PFSK-1 (cell line): Measurements from ENCODE around the gene MISP.

Source experiments
- POLR2AphosphoS5 ChIP-seq: IDR thresholded peaks from 2 replicates; pipeline ENCODE4 v1.6.1; 2012; ENCODE audit warnings: low read depth, mild to moderate bottlenecking, control low read depth, low read length, moderate library complexity
- SIN3A ChIP-seq: IDR thresholded peaks from 2 replicates; pipeline ENCODE4 v1.6.1; 2012; ENCODE audit warnings: mild to moderate bottlenecking, low read length, moderate library complexity, borderline replicate concordance; ENCODE audit not compliant: insufficient read depth
- TAF1 ChIP-seq: IDR thresholded peaks from 2 replicates; pipeline ENCODE4 v1.6.1; 2012; ENCODE audit warnings: low read length, control low read depth, borderline replicate concordance; ENCODE audit not compliant: insufficient read depth
- TF ChIP-seq, protein P1 (sequence below), 2 experiments: IDR thresholded peaks; 2 replicates each; pipeline versions ENCODE4 v1.6.1 to v1.8.0; 2011 to 2012; ENCODE audit warnings: low read depth in 2 of 2, low read length in 2 of 2, control low read depth in 1 of 2, inconsistent platforms in 1 of 2, mild to moderate bottlenecking in 1 of 2, moderate library complexity in 1 of 2; ENCODE audit not compliant: insufficient read depth in 1 of 2

DNA sequence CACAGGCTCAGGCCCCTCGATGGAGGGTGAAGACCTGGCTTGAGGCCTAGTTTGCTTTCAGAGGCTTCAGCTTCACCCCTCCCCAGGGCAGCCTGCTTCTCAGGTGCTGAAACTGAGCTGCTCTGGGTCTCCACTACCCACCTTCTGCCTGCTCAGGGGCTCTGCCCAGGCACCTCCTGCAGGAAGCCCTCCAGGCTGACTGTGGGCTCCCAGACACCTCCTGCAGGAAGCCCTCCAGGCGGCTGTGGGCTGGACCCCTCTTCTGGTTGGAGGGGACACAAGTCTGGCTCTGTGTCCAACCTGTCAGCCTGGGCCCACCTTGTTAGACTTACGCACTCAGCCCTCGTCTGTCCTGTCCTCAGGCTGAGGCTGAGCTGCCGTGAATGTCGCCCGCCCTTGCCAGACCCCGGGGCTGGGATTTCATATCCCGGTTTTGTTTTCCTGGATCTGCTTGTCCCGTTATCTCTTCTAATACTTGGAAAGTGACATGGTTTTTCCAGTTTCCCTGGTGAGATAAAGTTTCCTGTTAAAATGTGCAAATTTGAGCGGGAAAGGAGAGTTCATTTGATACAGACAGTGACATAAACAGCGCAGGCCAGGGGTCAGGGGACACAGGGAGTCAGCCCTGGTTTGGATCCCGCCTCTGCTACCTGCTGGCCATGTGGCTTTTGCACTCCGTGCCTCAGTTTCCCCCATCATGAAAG, 20.8 kb upstream of the MISP start:
- no peak for TF ChIP-seq POLR2AphosphoS5
- TF ChIP-seq, protein P1, sequence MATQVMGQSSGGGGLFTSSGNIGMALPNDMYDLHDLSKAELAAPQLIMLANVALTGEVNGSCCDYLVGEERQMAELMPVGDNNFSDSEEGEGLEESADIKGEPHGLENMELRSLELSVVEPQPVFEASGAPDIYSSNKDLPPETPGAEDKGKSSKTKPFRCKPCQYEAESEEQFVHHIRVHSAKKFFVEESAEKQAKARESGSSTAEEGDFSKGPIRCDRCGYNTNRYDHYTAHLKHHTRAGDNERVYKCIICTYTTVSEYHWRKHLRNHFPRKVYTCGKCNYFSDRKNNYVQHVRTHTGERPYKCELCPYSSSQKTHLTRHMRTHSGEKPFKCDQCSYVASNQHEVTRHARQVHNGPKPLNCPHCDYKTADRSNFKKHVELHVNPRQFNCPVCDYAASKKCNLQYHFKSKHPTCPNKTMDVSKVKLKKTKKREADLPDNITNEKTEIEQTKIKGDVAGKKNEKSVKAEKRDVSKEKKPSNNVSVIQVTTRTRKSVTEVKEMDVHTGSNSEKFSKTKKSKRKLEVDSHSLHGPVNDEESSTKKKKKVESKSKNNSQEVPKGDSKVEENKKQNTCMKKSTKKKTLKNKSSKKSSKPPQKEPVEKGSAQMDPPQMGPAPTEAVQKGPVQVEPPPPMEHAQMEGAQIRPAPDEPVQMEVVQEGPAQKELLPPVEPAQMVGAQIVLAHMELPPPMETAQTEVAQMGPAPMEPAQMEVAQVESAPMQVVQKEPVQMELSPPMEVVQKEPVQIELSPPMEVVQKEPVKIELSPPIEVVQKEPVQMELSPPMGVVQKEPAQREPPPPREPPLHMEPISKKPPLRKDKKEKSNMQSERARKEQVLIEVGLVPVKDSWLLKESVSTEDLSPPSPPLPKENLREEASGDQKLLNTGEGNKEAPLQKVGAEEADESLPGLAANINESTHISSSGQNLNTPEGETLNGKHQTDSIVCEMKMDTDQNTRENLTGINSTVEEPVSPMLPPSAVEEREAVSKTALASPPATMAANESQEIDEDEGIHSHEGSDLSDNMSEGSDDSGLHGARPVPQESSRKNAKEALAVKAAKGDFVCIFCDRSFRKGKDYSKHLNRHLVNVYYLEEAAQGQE (IDR thresholded peaks at IDR 0.05; ENCODE audit: insufficient read depth in 1 of 2, low read depth in 2 of 2, low read length in 2 of 2) = no peak
- no peak for TF ChIP-seq SIN3A
- TF ChIP-seq TAF1 = no peak
